NT2/D1 (cell line): ENCODE measurements around the gene PAX2.

Experiments
- DNase-seq: peaks from one replicate; pipeline ENCODE4 v3.0.0-alpha.2; 2011; ENCODE audit warnings: low read depth, low spot score
- H3K27me3 ChIP-seq: 2 replicates; pipeline ENCODE4 v1.6.0; 2011; ENCODE audit warnings: mild to moderate bottlenecking; ENCODE audit not compliant: insufficient read length, insufficient read depth
- H3K36me3 ChIP-seq: 2 replicates; pipeline ENCODE4 v1.6.1; 2011; ENCODE audit warnings: mild to moderate bottlenecking, low read length, mixed read lengths; ENCODE audit not compliant: insufficient read depth, insufficient read length
- H3K4me1 ChIP-seq: 2 replicates; pipeline ENCODE4 v1.5.1; 2011; ENCODE audit not compliant: insufficient read depth, insufficient read length
- H3K4me3 ChIP-seq: 2 replicates; pipeline ENCODE4 v1.5.1; 2011; ENCODE audit warnings: low read depth; ENCODE audit not compliant: insufficient read length
- H3K9ac ChIP-seq: 2 replicates; pipeline ENCODE4 v1.6.0; 2011; ENCODE audit warnings: low read depth; ENCODE audit not compliant: insufficient read length
- H3K9me3 ChIP-seq: 2 replicates; pipeline ENCODE4 v1.5.1; 2011; ENCODE audit warnings: mild to moderate bottlenecking, low read length; ENCODE audit not compliant: insufficient read depth
- SUZ12 ChIP-seq: IDR thresholded peaks from 2 replicates; pipeline ENCODE4 v1.6.1; 2011; ENCODE audit not compliant: insufficient read length, insufficient read depth; ENCODE audit errors: extremely low read depth
- YY1 ChIP-seq: IDR thresholded peaks from 2 replicates; pipeline ENCODE4 v1.6.1; 2011; ENCODE audit not compliant: insufficient read length, insufficient read depth
- ZNF274 ChIP-seq: IDR thresholded peaks from 2 replicates; pipeline ENCODE4 v1.6.1; 2011; ENCODE audit warnings: mild to moderate bottlenecking, low read depth, low read length

PAX2 gene

DNA sequence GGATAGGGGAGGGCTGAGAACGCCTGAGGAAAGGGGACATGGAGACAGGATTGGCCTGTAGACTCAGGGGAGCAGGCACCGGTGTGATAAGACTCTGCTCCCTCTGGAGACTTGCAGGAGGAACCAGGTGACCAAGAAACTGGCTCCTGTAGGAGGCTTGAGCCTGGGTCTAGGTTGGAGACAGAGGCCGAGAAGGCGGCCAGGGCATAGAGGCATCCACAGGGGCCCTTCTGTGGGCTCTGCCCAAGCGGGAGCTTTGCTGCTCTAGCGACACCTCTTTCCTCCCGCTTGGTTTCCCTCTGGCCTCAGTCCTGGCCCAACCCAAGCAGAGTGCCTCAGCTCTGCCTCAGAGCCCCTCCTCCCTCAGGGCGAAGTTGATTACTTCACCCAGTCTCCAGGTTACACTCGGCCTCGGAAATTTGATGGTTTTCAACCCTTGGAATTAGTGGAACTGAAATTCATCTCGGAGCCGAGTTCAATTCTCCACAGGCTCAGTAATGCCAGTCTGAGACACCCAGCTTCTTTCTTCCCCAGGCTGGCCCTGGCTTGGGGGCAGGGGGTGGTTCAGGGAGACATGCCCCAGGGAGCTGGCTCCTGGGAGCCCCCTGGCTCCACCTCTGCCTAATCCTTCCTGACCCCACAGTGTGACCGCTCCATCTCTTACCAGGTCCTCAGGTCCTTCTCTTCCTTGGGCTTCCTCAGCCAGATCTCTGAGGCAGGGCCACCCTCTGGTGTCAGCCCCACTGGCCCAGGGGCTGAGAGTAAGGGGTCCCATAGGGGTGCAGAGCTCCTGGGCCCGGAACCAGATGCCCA, 60.4 kb downstream of the PAX2 start:
- no peak overlapping the region for H3K9ac ChIP-seq
- H3K27me3 ChIP-seq = peaks cover 6% of the 10 kb centered on the region
- H3K9me3 ChIP-seq = no peaks in the 10 kb centered on the region
- no peaks in the 10 kb centered on the region for H3K36me3 ChIP-seq
- DNase-seq = no peak
- peaks cover 10% of the 10 kb centered on the region for H3K4me1 ChIP-seq
- H3K4me3 ChIP-seq = no peak overlapping the region
- TF ChIP-seq ZNF274 (no peak), SUZ12 (no peak), YY1 (no peak)

DNA sequence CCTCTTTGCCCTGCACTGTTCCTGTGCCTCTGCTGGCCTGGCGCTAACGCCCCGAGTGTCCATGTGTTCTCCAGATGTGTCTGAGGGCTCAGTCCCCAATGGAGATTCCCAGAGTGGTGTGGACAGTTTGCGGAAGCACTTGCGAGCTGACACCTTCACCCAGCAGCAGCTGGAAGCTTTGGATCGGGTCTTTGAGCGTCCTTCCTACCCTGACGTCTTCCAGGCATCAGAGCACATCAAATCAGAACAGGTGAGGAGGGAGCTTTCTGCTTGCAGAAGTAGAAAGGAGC, 60.9 kb downstream of the PAX2 start:
- no peak for DNase-seq
- no peak overlapping the region for H3K9ac ChIP-seq
- TF ChIP-seq ZNF274 (no peak), SUZ12 (no peak), YY1 (no peak)
- H3K27me3 ChIP-seq = peaks cover 6% of the 10 kb centered on the region
- peaks cover 10% of the 10 kb centered on the region for H3K4me1 ChIP-seq
- no peaks in the 10 kb centered on the region for H3K36me3 ChIP-seq
- H3K4me3 ChIP-seq = no peak overlapping the region
- no peaks in the 10 kb centered on the region for H3K9me3 ChIP-seq

GRCh38 chr10:100807241-100807951, 62.0 kb downstream of the PAX2 start:
- Histone ChIP-seq H3K36me3 (no peaks in the 10 kb centered on the region), H3K4me1 (peaks cover 6% of the 10 kb centered on the region), H3K9me3 (no peaks in the 10 kb centered on the region), H3K9ac (peak overlapping the region; percentile 42), H3K4me3 (no peak overlapping the region), H3K27me3 (peaks cover 6% of the 10 kb centered on the region)
- no peak for TF ChIP-seq ZNF274
- no peak for TF ChIP-seq YY1
- no peak for TF ChIP-seq SUZ12
- DNase-seq = no peak

- TF ChIP-seq ZNF274 = no peak
- no peak for TF ChIP-seq SUZ12
- no peak for TF ChIP-seq YY1
- H3K4me1 ChIP-seq = peaks cover 5% of the 10 kb centered on the region
- no peaks in the 10 kb centered on the region for H3K36me3 ChIP-seq
- no peaks in the 10 kb centered on the region for H3K9me3 ChIP-seq
- H3K4me3 ChIP-seq = no peak overlapping the region
- H3K9ac ChIP-seq = no peak overlapping the region
- DNase-seq = no peak
- peaks cover 3% of the 10 kb centered on the region for H3K27me3 ChIP-seq
Measured at GRCh38 chr10:100808876-100809275, 63.5 kb downstream of the PAX2 start.

- Histone ChIP-seq H3K4me3 (no peak overlapping the region), H3K9me3 (no peaks in the 10 kb centered on the region), H3K4me1 (peaks cover 5% of the 10 kb centered on the region), H3K36me3 (no peaks in the 10 kb centered on the region), H3K9ac (no peak overlapping the region), H3K27me3 (peaks cover 3% of the 10 kb centered on the region)
- TF ChIP-seq SUZ12 (no peak), YY1 (no peak), ZNF274 (no peak)
- no peak for DNase-seq
Measured at GRCh38 chr10:100810091-100810834, 64.9 kb downstream of the PAX2 start.

DNA sequence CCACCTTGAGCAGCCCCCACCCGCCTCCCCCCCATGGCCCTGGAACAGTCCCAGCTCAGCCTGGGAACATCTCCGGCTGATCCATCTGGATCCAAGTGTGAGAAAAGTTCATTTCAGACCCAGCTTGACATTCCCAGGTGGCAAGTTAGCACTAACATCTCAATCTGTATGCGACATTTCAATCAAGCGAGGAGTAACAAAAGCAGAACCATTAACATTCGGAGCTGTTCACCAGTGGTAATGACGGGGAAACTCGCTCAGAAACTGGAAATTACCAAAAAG, 65.4 kb downstream of the PAX2 start:
- H3K9me3 ChIP-seq = no peaks in the 10 kb centered on the region
- no peak overlapping the region for H3K9ac ChIP-seq
- peaks cover 3% of the 10 kb centered on the region for H3K4me1 ChIP-seq
- no peaks in the 10 kb centered on the region for H3K36me3 ChIP-seq
- no peak for TF ChIP-seq ZNF274
- TF ChIP-seq SUZ12 = no peak
- TF ChIP-seq YY1 = no peak
- DNase-seq = no peak
- peaks cover 3% of the 10 kb centered on the region for H3K27me3 ChIP-seq
- no peak overlapping the region for H3K4me3 ChIP-seq

- Histone ChIP-seq H3K27me3 (peaks cover 3% of the 10 kb centered on the region), H3K9ac (no peak overlapping the region), H3K4me1 (peaks cover 3% of the 10 kb centered on the region), H3K4me3 (no peak overlapping the region), H3K36me3 (no peaks in the 10 kb centered on the region), H3K9me3 (no peaks in the 10 kb centered on the region)
- TF ChIP-seq ZNF274 = no peak
- no peak for TF ChIP-seq SUZ12
- TF ChIP-seq YY1 = no peak
- DNase-seq = no peak
Measured at GRCh38 chr10:100811261-100811660, 65.9 kb downstream of the PAX2 start.
